ENCODE results near the gene MSANTD3.

Gene MSANTD3

DNA sequence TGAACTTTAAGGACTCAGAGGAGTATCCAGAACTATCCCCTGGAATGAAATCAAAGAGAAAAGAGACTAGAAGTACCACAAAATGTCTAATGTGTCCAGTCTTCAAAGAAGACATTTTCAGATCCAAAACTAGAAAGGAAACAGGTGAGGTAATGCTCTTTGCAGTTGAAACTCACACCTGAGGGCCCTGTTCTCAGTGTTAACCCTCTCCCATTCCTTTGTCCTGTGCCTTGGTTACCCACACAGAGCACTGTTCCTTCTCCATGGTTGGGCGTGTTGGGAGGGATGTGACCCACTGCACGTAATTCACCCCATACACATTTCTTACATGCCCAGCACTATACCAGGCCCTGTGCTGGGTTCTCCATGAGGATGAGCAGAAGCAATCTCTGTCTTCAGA is 21.3 kb downstream of the MSANTD3 start:
- H3K36me3 ChIP-seq: no peaks in the 10 kb centered on the region

DNA sequence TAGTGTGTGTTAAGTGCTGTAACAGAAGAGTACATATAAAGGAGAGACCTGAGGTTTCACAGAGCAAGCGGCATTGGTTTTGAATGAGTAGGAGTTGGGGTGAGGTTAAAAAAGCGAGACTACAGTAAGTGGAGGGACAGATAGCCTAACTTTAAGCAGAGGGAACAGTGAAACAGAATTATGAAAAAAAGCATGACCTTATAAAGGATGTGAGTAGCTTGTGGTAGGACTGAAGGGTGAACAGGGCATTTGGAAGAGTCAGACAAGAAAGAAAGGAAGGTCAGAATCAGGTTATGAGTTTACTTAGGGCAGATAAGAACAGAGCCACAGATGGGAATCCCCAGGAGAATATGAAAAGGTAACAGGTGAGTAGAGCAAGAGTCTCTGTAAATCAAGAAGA is 22.5 kb downstream of the MSANTD3 start:
- H3K4me3 ChIP-seq (ENCODE audit: low read depth in 1 of 2, low read length in 1 of 2): no peak overlapping the region
- no peaks in the 10 kb centered on the region for H3K4me1 ChIP-seq (ENCODE audit: control insufficient read depth in 1 of 2, insufficient read depth in 1 of 2, low read depth in 1 of 2, low read length in 1 of 2)
- H3K36me3 ChIP-seq: no peaks in the 10 kb centered on the region
- H3K27ac ChIP-seq: no peak overlapping the region
- no peaks in the 10 kb centered on the region for H3K9me3 ChIP-seq
- TF ChIP-seq, protein P1, sequence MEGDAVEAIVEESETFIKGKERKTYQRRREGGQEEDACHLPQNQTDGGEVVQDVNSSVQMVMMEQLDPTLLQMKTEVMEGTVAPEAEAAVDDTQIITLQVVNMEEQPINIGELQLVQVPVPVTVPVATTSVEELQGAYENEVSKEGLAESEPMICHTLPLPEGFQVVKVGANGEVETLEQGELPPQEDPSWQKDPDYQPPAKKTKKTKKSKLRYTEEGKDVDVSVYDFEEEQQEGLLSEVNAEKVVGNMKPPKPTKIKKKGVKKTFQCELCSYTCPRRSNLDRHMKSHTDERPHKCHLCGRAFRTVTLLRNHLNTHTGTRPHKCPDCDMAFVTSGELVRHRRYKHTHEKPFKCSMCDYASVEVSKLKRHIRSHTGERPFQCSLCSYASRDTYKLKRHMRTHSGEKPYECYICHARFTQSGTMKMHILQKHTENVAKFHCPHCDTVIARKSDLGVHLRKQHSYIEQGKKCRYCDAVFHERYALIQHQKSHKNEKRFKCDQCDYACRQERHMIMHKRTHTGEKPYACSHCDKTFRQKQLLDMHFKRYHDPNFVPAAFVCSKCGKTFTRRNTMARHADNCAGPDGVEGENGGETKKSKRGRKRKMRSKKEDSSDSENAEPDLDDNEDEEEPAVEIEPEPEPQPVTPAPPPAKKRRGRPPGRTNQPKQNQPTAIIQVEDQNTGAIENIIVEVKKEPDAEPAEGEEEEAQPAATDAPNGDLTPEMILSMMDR (IDR thresholded peaks at IDR 0.05): no peak
- H3K27me3 ChIP-seq: no peaks in the 10 kb centered on the region

More for the DNA sequence above, 21.3 kb downstream of the MSANTD3 start:
- TF ChIP-seq, protein P1 (IDR thresholded peaks at IDR 0.05): no peak
- Histone ChIP-seq H3K27me3 (no peaks in the 10 kb centered on the region), H3K27ac (no peak overlapping the region), H3K9me3 (no peaks in the 10 kb centered on the region), H3K4me3 (ENCODE audit: low read depth in 1 of 2, low read length in 1 of 2) (no peak overlapping the region), H3K4me1 (ENCODE audit: control insufficient read depth in 1 of 2, insufficient read depth in 1 of 2, low read depth in 1 of 2, low read length in 1 of 2) (peaks cover 0 to 4% of the 10 kb centered on the region in 2 experiments)

DNA sequence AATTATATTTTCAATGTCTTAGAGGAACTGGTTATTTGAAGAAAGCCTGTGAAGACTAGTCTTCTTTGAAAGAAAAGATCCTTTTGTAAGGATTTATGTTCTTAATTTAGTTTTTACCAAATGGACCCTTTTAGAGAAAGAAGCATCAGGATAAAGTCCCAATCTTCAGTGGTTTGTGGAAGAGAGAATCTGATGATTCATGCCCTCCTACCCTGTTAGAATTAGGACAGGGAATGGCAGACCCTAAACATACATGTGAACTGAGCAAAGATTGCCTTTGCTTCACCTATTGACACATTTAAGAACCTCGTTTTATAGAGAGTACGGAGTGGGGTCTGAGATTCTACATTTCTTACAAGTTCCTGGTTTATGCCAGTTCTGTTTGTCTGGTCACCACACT is 26.0 kb downstream of the MSANTD3 start:
- no peaks in the 10 kb centered on the region for H3K9me3 ChIP-seq
- TF ChIP-seq, protein P1 (IDR thresholded peaks at IDR 0.05): no peak
- H3K27ac ChIP-seq: no peak overlapping the region
- H3K4me3 ChIP-seq (ENCODE audit: low read depth in 1 of 2, low read length in 1 of 2): no peak overlapping the region
- no peaks in the 10 kb centered on the region for H3K4me1 ChIP-seq (ENCODE audit: control insufficient read depth in 1 of 2, insufficient read depth in 1 of 2, low read depth in 1 of 2, low read length in 1 of 2)
- H3K27me3 ChIP-seq: no peaks in the 10 kb centered on the region
- H3K36me3 ChIP-seq: no peaks in the 10 kb centered on the region

DNA sequence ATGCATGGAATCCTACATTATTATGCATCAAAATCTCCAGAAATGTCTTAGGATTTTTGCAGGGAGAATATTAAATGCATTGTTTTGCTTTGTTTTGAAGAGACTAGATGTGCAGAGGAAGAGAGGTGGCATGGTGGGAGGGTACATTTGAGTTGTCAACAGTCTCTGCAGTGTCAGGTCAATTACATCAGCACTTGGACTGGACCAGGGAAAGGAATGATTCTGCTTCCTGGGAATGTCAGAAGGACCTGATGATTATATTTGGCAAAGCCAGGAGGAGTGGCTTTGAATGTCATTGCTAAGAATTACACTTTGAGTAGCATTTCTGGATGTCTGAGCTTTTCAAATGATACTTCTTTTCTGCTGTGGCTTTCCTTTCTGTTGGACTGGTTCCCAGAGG is 28.5 kb downstream of the MSANTD3 start:
- Histone ChIP-seq H3K36me3 (no peaks in the 10 kb centered on the region), H3K9me3 (no peaks in the 10 kb centered on the region), H3K27me3 (no peaks in the 10 kb centered on the region), H3K4me1 (ENCODE audit: control insufficient read depth in 1 of 2, insufficient read depth in 1 of 2, low read depth in 1 of 2, low read length in 1 of 2) (no peaks in the 10 kb centered on the region), H3K27ac (no peak overlapping the region), H3K4me3 (ENCODE audit: low read depth in 1 of 2, low read length in 1 of 2) (no peak overlapping the region)
- TF ChIP-seq, protein P1 (IDR thresholded peaks at IDR 0.05): no peak

DNA sequence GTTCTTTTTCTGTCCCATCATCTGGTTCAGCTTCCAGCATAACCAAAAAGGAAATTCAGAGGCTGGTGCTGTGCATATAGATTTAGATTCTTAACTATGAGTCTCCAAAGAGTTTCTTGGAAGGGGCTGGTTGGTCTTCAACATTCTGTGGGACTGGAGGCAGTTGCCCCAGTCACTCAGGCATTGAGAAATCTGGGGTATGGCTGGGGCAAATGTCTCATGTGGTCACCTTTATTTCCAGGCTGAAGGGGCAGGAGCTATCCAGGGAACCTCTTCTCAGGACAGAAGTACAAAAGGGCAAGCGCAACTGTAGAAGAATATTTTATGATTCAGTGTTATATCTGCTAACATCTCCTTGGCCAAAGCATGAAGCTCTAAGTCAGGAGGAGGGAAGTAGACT is 30.6 kb downstream of the MSANTD3 start:
- Histone ChIP-seq H3K9me3 (no peaks in the 10 kb centered on the region), H3K4me3 (ENCODE audit: low read depth in 1 of 2, low read length in 1 of 2) (no peak overlapping the region), H3K4me1 (ENCODE audit: control insufficient read depth in 1 of 2, insufficient read depth in 1 of 2, low read depth in 1 of 2, low read length in 1 of 2) (no peaks in the 10 kb centered on the region), H3K27ac (no peak overlapping the region), H3K27me3 (no peaks in the 10 kb centered on the region), H3K36me3 (no peaks in the 10 kb centered on the region)
- TF ChIP-seq, protein P1 (IDR thresholded peaks at IDR 0.05): no peak

DNA sequence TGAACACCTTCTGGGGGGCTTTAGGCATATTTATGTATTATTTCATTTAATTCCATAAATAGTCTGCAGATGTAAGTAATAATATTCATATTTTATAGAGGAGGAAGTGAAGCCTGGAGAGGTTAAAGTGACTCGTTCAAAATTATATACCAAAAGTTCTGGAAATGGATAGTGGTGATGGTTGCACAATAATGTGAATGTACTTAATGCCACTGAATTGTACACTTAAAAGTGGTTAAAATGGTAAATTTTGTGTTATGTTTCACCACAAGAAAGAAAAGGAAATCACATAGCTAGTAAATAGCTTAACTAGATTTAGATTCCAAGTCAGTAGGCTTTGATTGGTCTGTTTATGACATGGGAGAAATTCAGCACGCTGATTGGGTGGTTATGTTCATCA is 33.0 kb downstream of the MSANTD3 start:
- H3K4me1 ChIP-seq (ENCODE audit: control insufficient read depth in 1 of 2, insufficient read depth in 1 of 2, low read depth in 1 of 2, low read length in 1 of 2): no peaks in the 10 kb centered on the region
- TF ChIP-seq, protein P1 (IDR thresholded peaks at IDR 0.05): no peak
- no peak overlapping the region for H3K4me3 ChIP-seq (ENCODE audit: low read depth in 1 of 2, low read length in 1 of 2)

More for the DNA sequence above, 33.0 kb downstream of the MSANTD3 start:
- no peaks in the 10 kb centered on the region for H3K27me3 ChIP-seq
- H3K36me3 ChIP-seq: no peaks in the 10 kb centered on the region
- no peak overlapping the region for H3K27ac ChIP-seq
- no peaks in the 10 kb centered on the region for H3K9me3 ChIP-seq

Measured in neutrophil (primary cell).